Measurements from ENCODE around the gene MTA1. TPM values are rescaled to one million over a fixed set of nuclear protein-coding genes. Genes with fewer than 3 reads are reported as not detected.
A peak's percentile ranks its signal among the peaks of the same experiment; 100 is the strongest.

Gene MTA1
- total RNA-seq, 3 donors from 2014 or later (not counting 1 experiment from before 2014, with no cell fraction given): 104 to 125 (median 112) TPM

DNA sequence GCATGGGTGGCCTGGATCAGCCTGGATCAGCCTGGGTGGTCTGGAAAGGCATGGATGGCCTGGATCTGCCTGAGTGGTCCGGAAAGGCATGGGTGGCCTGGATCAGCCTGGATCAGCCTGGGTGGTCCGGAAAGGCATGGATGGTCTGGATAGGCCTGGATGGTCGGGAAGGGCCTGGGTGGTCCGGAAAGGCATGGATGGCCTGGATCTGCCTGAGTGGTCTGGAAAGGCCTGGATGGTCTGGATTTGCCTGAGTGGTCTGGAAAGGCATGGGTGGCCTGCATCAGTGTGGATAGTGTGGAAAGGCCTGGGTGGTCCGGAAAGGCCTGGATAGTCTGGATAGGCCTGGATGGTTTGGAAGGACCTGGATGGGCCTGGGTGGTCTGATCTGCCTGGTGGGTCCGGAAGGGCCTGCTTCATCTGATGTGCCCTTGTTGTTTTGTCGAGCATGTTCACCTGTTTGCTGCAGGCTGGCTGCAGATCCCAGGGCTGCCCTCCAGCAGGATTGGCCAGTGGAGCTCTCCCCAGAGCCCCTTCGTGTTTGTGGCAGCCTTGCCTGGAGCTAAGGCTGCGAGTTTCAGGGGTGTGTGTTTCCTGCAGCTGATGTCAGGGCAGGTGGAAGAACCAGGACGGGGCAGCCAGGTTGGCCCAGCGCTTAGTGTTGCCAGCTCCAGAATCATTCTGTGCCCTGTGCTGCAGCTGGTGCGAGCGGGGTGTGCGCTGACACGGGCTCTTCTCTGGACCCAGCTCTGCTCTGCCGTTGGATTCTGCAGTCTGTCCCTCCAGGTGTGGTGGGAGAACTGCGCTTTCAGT lies 40.5 kb upstream of the MTA1 start:
- Histone ChIP-seq H3K36me3 (ENCODE audit: control insufficient read depth, insufficient read depth, low read length) (peaks cover 2% of the 10 kb centered on the region), H3K9me3 (ENCODE audit: control insufficient read depth, insufficient read depth, low read length) (no peaks in the 10 kb centered on the region), H3K27ac (ENCODE audit: low read length) (no peak overlapping the region), H3K4me3 (ENCODE audit: low read length) (no peak overlapping the region), H3K27me3 (ENCODE audit: control insufficient read depth, insufficient read depth, low read length) (no peaks in the 10 kb centered on the region), H3K4me1 (ENCODE audit: control insufficient read depth, insufficient read depth, low read length) (peaks cover 41% of the 10 kb centered on the region)
- DNase-seq: no peak
- H3K4me1 Mint-ChIP-seq: peaks cover 10 to 11% of the 10 kb centered on the region in 2 donors
- H3K36me3 Mint-ChIP-seq: no peaks in the 10 kb centered on the region
- no peak for ATAC-seq
- intact Hi-C loops (cut with micrococcal nuclease): no loop called here
- H3K27me3 Mint-ChIP-seq (ENCODE audit: low read depth in 2 of 2): no peaks in the 10 kb centered on the region
- H3K9me3 Mint-ChIP-seq: no peaks in the 10 kb centered on the region
- peak overlapping the region in 1 of 2 donors; percentile 46 for H3K27ac Mint-ChIP-seq
- WGBS (ENCODE audit: insufficient coverage): 92% methylated on average over 17 of the region's 17 CpGs
- no peak overlapping the region for H3K4me3 Mint-ChIP-seq
- TF ChIP-seq, protein P1, sequence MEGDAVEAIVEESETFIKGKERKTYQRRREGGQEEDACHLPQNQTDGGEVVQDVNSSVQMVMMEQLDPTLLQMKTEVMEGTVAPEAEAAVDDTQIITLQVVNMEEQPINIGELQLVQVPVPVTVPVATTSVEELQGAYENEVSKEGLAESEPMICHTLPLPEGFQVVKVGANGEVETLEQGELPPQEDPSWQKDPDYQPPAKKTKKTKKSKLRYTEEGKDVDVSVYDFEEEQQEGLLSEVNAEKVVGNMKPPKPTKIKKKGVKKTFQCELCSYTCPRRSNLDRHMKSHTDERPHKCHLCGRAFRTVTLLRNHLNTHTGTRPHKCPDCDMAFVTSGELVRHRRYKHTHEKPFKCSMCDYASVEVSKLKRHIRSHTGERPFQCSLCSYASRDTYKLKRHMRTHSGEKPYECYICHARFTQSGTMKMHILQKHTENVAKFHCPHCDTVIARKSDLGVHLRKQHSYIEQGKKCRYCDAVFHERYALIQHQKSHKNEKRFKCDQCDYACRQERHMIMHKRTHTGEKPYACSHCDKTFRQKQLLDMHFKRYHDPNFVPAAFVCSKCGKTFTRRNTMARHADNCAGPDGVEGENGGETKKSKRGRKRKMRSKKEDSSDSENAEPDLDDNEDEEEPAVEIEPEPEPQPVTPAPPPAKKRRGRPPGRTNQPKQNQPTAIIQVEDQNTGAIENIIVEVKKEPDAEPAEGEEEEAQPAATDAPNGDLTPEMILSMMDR (IDR thresholded peaks at IDR 0.05): no peak

DNA sequence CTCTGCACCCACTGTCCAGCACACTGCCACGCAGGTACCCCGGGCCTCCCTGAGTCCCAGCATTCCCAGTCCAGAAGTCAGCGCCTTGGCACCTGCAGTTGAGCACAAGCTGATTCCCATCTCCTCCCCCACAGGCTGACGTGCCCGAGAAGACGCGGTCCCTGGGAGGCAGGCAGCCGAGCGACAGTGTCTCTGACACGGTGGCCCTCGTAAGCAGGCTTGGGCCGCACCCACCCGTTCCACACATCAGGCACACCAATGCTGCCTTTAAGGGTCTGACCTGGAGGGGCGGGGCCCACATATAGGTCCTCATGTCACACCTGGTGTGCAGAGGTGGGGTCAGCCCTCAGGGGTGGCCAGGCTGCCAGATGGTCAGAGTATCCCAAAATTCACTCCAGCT lies 39.7 kb upstream of the MTA1 start:
- 97% methylated on average over 14 of the region's 14 CpGs for WGBS (ENCODE audit: insufficient coverage)
- Histone ChIP-seq H3K4me1 (ENCODE audit: control insufficient read depth, insufficient read depth, low read length) (peaks cover 39% of the 10 kb centered on the region), H3K9me3 (ENCODE audit: control insufficient read depth, insufficient read depth, low read length) (no peaks in the 10 kb centered on the region), H3K4me3 (ENCODE audit: low read length) (no peak overlapping the region), H3K36me3 (ENCODE audit: control insufficient read depth, insufficient read depth, low read length) (peaks cover 6% of the 10 kb centered on the region), H3K27ac (ENCODE audit: low read length) (no peak overlapping the region), H3K27me3 (ENCODE audit: control insufficient read depth, insufficient read depth, low read length) (no peaks in the 10 kb centered on the region)
- intact Hi-C loops (cut with micrococcal nuclease): no loop called here
- Mint-ChIP-seq H3K36me3 (no peaks in the 10 kb centered on the region), H3K27me3 (ENCODE audit: low read depth in 2 of 2) (no peaks in the 10 kb centered on the region), H3K9me3 (no peaks in the 10 kb centered on the region), H3K4me1 (peaks cover 10 to 11% of the 10 kb centered on the region in 2 donors), H3K27ac (no peak overlapping the region), H3K4me3 (no peak overlapping the region)
- TF ChIP-seq, protein P1 (IDR thresholded peaks at IDR 0.05): no peak
- no peak for ATAC-seq
- DNase-seq: no peak

DNA sequence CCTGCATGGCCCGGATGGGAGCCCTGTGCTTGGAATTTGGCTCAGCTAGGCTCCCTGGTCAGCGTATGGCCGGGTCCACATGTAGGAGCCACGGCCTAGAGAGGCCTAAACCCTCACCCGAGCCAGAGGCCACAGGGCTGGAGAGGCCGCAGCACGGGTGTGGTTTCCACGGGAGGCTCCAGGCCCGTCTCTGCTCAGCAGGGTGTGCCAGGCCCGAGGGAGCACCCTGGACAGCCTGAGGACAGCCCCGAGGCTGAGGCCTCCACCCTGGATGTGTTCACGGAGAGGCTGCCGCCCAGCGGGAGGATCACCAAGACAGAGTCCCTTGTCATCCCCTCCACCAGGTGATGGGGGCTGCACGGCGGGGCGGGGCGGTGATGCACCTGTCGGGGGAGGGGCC lies 38.9 kb upstream of the MTA1 start:
- H3K9me3 ChIP-seq (ENCODE audit: control insufficient read depth, insufficient read depth, low read length): no peaks in the 10 kb centered on the region
- H3K27ac Mint-ChIP-seq: no peak overlapping the region
- DNase-seq (no peak), ATAC-seq (no peak)
- H3K36me3 ChIP-seq (ENCODE audit: control insufficient read depth, insufficient read depth, low read length): peaks cover 6% of the 10 kb centered on the region
- H3K9me3 Mint-ChIP-seq: no peaks in the 10 kb centered on the region
- H3K27me3 ChIP-seq (ENCODE audit: control insufficient read depth, insufficient read depth, low read length): no peaks in the 10 kb centered on the region
- H3K4me3 ChIP-seq (ENCODE audit: low read length): no peak overlapping the region
- peaks cover 31% of the 10 kb centered on the region for H3K4me1 ChIP-seq (ENCODE audit: control insufficient read depth, insufficient read depth, low read length)
- WGBS (ENCODE audit: insufficient coverage): 97% methylated on average over 19 of the region's 19 CpGs
- H3K36me3 Mint-ChIP-seq: no peaks in the 10 kb centered on the region
- H3K27me3 Mint-ChIP-seq (ENCODE audit: low read depth in 2 of 2): no peaks in the 10 kb centered on the region
- no peak overlapping the region for H3K27ac ChIP-seq (ENCODE audit: low read length)
- intact Hi-C loops (cut with micrococcal nuclease): no loop called here
- H3K4me1 Mint-ChIP-seq: peaks cover 5 to 6% of the 10 kb centered on the region in 2 donors
- TF ChIP-seq, protein P1 (IDR thresholded peaks at IDR 0.05): no peak
- H3K4me3 Mint-ChIP-seq: no peak overlapping the region

All from natural killer cell (primary cell).